ENCODE measurements around the gene KLF6.
A peak's percentile ranks its signal among the peaks of the same experiment; 100 is the strongest.
"Not testable (repeated sequence)": the region's sequence is repeated elsewhere in the genome, so short reads cannot be mapped to it uniquely, and the experiment has no call there.

KLF6 gene

GRCh38 chr10:3755440-3756359 lies 29.3 kb downstream of the KLF6 start:
- DNase-seq, result no peak

GRCh38 chr10:3754727-3755439 lies 30.1 kb downstream of the KLF6 start:
- DNase-seq, result peak; percentile 74

- no peak for DNase-seq
Observed at GRCh38 chr10:3750854-3751253, 34.2 kb downstream of the KLF6 start.

- DNase-seq, result no peak
Observed at GRCh38 chr10:3750006-3750816, 34.8 kb downstream of the KLF6 start.

- no peak for DNase-seq
Observed at GRCh38 chr10:3749600-3749999, 35.4 kb downstream of the KLF6 start.

- no peak for DNase-seq
Observed at GRCh38 chr10:3749011-3749410, 36.0 kb downstream of the KLF6 start.

GRCh38 chr10:3748484-3748883 lies 36.5 kb downstream of the KLF6 start:
- DNase-seq, result no peak

GRCh38 chr10:3747984-3748383 lies 37.0 kb downstream of the KLF6 start:
- DNase-seq, result no peak

- no peak for DNase-seq
Observed at GRCh38 chr10:3747248-3747960, 37.6 kb downstream of the KLF6 start.

GRCh38 chr10:3746634-3747033 lies 38.4 kb downstream of the KLF6 start:
- DNase-seq, result no peak

GRCh38 chr10:3745521-3745920 lies 39.5 kb downstream of the KLF6 start:
- DNase-seq, result no peak

GRCh38 chr10:3741688-3742461 lies 43.1 kb downstream of the KLF6 start:
- peak; percentile 15 for DNase-seq

GRCh38 chr10:3740157-3740871 lies 44.7 kb downstream of the KLF6 start:
- peak; percentile 52 for DNase-seq

- DNase-seq, result no peak
Observed at GRCh38 chr10:3738855-3739350, 46.1 kb downstream of the KLF6 start.

- no peak for DNase-seq
Observed at GRCh38 chr10:3737864-3738263, 47.1 kb downstream of the KLF6 start.

GRCh38 chr10:3735175-3735574 lies 49.8 kb downstream of the KLF6 start:
- peak; percentile 9 for DNase-seq

- DNase-seq, result no peak
Observed at GRCh38 chr10:3734111-3734510, 50.9 kb downstream of the KLF6 start.

- DNase-seq, result not testable (repeated sequence)
Observed at GRCh38 chr10:3732183-3732582, 52.8 kb downstream of the KLF6 start.

- DNase-seq, result no peak
Observed at GRCh38 chr10:3729397-3729976, 55.5 kb downstream of the KLF6 start.

- no peak for DNase-seq
Observed at GRCh38 chr10:3728563-3728962, 56.4 kb downstream of the KLF6 start.

Data from CD4-positive, alpha-beta T cell treated with Interleukin-4 for 4 hours (primary cell).